ENCODE results near the gene RAP1GAP2.

Gene RAP1GAP2

DNA sequence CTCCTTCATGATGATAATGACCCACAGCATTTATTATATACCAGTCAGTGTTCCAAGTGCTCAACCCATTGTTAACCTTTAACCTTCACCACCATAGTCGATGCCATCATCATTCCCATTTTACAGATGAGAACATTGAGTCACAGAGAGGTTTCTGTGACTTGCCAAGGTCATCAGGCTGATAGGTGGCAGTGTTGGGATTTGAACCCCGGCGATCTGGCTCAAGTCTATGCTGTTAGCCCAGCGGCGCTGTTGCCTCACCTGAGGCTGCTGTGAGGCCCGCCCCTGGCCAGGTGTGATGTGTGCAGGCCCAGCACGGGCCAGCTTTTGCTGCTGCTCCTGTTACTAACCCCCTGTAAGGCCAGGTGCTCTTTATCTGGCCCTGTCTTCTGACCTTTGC, 166.0 kb downstream of the RAP1GAP2 start:
- no peak for DNase-seq
- H3K27me3 ChIP-seq, result no peaks in the 10 kb centered on the region
- H3K36me3 ChIP-seq, result peaks cover 3% of the 10 kb centered on the region; the same call in 1 of the 2 replicates
- TF ChIP-seq, protein P1, sequence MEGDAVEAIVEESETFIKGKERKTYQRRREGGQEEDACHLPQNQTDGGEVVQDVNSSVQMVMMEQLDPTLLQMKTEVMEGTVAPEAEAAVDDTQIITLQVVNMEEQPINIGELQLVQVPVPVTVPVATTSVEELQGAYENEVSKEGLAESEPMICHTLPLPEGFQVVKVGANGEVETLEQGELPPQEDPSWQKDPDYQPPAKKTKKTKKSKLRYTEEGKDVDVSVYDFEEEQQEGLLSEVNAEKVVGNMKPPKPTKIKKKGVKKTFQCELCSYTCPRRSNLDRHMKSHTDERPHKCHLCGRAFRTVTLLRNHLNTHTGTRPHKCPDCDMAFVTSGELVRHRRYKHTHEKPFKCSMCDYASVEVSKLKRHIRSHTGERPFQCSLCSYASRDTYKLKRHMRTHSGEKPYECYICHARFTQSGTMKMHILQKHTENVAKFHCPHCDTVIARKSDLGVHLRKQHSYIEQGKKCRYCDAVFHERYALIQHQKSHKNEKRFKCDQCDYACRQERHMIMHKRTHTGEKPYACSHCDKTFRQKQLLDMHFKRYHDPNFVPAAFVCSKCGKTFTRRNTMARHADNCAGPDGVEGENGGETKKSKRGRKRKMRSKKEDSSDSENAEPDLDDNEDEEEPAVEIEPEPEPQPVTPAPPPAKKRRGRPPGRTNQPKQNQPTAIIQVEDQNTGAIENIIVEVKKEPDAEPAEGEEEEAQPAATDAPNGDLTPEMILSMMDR (IDR thresholded peaks at IDR 0.05; ENCODE audit: low read depth, low read length), result no peak
- no peak overlapping the region for H3K4me3 ChIP-seq (ENCODE audit: low read depth, low read length)
- H3K4me1 ChIP-seq, result peaks cover 22% of the 10 kb centered on the region
- no peaks in the 10 kb centered on the region for H3K9me3 ChIP-seq

DNA sequence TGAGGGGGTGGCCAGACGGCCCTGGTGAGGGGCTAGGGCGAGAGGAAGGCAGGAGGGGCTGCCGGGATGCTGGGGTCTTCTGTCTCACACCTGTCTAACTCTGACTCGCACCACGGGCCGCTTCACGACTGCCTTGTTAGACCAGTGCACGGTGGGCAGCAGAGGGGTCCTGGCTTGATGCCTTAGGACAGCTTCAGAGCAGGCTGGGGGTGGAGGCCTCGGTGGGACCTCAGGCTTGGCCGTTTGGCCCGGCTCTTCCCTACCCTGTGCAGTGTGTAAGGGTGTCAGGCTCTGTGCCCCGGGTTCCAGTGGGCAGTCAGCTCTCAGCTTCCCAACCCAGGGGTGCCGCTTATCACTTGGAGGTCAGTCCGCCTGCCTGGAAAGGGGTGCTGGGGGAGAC, 166.5 kb downstream of the RAP1GAP2 start:
- H3K4me3 ChIP-seq (ENCODE audit: low read depth, low read length), result no peak overlapping the region
- peaks cover 22% of the 10 kb centered on the region for H3K4me1 ChIP-seq
- peaks cover 3% of the 10 kb centered on the region; the same call in 1 of the 2 replicates for H3K36me3 ChIP-seq

DNA sequence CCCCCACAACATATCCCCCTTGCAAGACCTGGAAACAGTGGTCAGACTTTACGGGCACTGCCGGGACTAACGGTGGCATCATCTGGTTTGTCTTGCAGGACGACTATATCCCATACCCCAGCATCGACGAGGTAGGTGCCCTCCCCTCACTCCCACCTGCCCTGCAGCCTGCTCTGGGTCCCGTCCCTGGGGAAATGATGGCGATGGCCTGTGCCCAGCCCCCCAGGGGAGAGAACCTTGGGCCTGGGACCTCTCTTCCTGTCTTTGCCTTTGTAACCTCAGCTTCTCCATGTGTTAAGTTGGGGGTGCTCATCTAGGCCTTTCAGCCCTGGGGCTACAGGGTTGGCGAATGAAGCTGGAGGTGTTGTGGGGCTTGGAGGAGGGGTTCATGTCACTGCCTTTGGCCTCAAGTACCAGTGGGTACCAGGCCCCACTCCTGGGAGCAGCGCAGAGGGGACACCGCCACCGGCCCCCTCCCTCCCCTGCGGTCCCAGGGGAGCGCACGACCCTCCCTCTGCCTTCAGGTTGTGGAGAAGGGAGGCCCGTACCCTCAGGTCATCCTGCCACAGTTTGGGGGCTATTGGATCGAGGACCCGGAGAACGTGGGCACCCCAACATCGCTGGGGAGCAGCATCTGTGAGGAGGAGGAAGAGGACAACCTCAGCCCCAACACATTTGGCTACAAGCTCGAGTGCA, 167.2 kb downstream of the RAP1GAP2 start:
- peaks cover 19% of the 10 kb centered on the region for H3K4me1 ChIP-seq
- peaks cover 7% of the 10 kb centered on the region; the same call in 1 of the 2 replicates for H3K36me3 ChIP-seq
- H3K9me3 ChIP-seq, result no peaks in the 10 kb centered on the region
- no peak overlapping the region for H3K4me3 ChIP-seq (ENCODE audit: low read depth, low read length)
- DNase-seq, result no peak
- TF ChIP-seq, protein P1 (IDR thresholded peaks at IDR 0.05; ENCODE audit: low read depth, low read length), result no peak
- no peaks in the 10 kb centered on the region for H3K27me3 ChIP-seq

More for the DNA sequence above, 166.5 kb downstream of the RAP1GAP2 start:
- DNase-seq, result no peak
- Histone ChIP-seq H3K9me3 (no peaks in the 10 kb centered on the region), H3K27me3 (no peaks in the 10 kb centered on the region)
- TF ChIP-seq, protein P1 (IDR thresholded peaks at IDR 0.05; ENCODE audit: low read depth, low read length), result no peak

DNA sequence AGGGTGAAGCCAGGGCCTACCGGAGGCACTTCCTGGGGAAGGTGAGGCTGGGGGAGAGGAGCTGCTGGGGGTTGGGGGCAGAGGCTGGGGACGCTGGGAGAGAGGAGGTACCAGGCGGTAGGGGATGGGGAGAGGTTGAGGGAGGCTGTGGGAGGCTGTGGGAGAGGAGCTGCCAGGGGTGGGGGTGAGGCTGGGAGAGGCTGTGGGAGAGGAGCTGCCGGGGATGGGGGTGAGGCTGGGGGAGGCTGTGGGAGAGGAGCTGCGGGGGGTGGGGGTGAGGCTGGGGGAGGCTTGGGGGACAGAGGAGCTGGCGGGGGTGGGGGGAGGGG, 167.8 kb downstream of the RAP1GAP2 start:
- TF ChIP-seq, protein P1 (IDR thresholded peaks at IDR 0.05; ENCODE audit: low read depth, low read length), result no peak
- Histone ChIP-seq H3K27me3 (no peaks in the 10 kb centered on the region), H3K4me3 (ENCODE audit: low read depth, low read length) (no peak overlapping the region), H3K4me1 (peaks cover 19% of the 10 kb centered on the region), H3K36me3 (peaks cover 7% of the 10 kb centered on the region; the same call in 1 of the 2 replicates), H3K9me3 (no peaks in the 10 kb centered on the region)
- no peak for DNase-seq

DNA sequence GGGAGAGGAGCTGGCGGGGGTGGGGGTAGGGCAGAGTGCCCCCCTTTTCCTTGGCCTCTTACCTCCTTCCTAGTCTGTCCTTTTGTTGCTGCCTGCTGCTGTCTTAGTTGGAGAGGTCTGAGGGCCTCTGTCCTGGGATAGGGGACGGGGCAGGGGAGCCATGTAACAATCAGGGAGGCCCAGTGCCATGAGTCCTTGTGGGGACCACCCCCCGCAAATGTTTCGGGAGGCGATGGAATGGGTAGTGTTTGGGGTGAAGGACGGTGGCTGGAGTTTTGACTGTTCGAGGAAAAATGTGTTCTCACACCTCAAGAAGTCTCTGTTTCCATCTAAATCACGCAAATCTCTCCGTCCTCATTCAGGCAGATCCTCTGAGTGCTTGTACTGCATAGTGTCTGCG, 168.1 kb downstream of the RAP1GAP2 start:
- DNase-seq, result no peak
- TF ChIP-seq, protein P1 (IDR thresholded peaks at IDR 0.05; ENCODE audit: low read depth, low read length), result no peak
- Histone ChIP-seq H3K9me3 (no peaks in the 10 kb centered on the region), H3K36me3 (peaks cover 7% of the 10 kb centered on the region; the same call in 1 of the 2 replicates), H3K27me3 (no peaks in the 10 kb centered on the region), H3K4me3 (ENCODE audit: low read depth, low read length) (no peak overlapping the region), H3K4me1 (peaks cover 17% of the 10 kb centered on the region)

DNA sequence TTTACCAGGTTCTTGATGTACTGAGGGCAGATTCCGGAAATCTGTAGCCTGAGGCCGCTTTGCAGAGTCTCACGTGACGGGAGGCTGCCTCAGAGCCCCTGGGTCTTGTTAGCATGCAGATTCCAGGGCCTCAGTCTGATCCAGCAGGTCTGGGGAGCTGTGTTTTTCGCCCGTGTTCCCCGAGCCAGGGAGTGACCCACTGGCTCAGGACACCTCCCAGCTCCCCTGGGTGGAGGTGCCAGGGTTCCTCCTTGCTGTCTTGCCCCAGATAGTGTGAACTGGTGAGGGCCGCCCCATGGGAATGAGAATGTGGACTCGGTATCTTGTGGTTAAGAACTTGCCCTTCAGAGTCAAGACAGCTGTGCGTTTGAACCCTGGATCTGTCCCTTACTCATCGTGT, 168.6 kb downstream of the RAP1GAP2 start:
- no peak for DNase-seq
- H3K4me1 ChIP-seq, result peaks cover 13% of the 10 kb centered on the region
- H3K27me3 ChIP-seq, result no peaks in the 10 kb centered on the region
- no peaks in the 10 kb centered on the region for H3K9me3 ChIP-seq
- no peak overlapping the region for H3K4me3 ChIP-seq (ENCODE audit: low read depth, low read length)
- peaks cover 7% of the 10 kb centered on the region; the same call in 1 of the 2 replicates for H3K36me3 ChIP-seq
- TF ChIP-seq, protein P1 (IDR thresholded peaks at IDR 0.05; ENCODE audit: low read depth, low read length), result no peak
